Keratinocyte (primary cell): ENCODE results near the gene TIGD6. TPM values are rescaled to one million over a fixed set of nuclear protein-coding genes. Genes with fewer than 3 reads are reported as not detected.

ENCODE experiments used
- DNase-seq: peaks from one replicate; pipeline ENCODE4 v3.0.0-alpha.2; 2011; ENCODE audit warnings: low read depth, missing footprints, low spot score
- FAIRE-seq: peaks from 2 replicates; lab custom pipeline; 2011; peaks lifted over from hg19 to GRCh38; lab: Jason Lieb, UNC
- H2AFZ ChIP-seq: 2 replicates; pipeline ENCODE4 v1.6.0; 2012; ENCODE audit warnings: low read length, control low read depth, inconsistent platforms; ENCODE audit not compliant: control insufficient read depth
- H3K27ac ChIP-seq: 2 replicates; pipeline ENCODE4 v1.5.1; 2011; ENCODE audit warnings: low read length; ENCODE audit not compliant: control insufficient read depth, insufficient read depth
- H3K27me3 ChIP-seq: 3 replicates; pipeline ENCODE4 v1.6.0; 2011; ENCODE audit warnings: low read length; ENCODE audit not compliant: control insufficient read depth, insufficient read depth; ENCODE audit errors: extremely low read depth
- H3K36me3 ChIP-seq, 2 experiments: 2 replicates in 1 of 2; 3 replicates in 1 of 2; pipeline ENCODE4 v1.5.1; 2011; ENCODE audit warnings: low read length in 2 of 2, mild to moderate bottlenecking in 1 of 2; ENCODE audit not compliant: control insufficient read depth in 2 of 2, insufficient read depth in 2 of 2; ENCODE audit errors: extremely low read depth in 1 of 2
- H3K4me1 ChIP-seq: 3 replicates; pipeline ENCODE4 v1.5.1; 2011; ENCODE audit warnings: low read length; ENCODE audit not compliant: control insufficient read depth, insufficient read depth; ENCODE audit errors: extremely low read depth
- H3K4me2 ChIP-seq: 3 replicates; pipeline ENCODE4 v1.6.0; 2011; ENCODE audit warnings: low read depth, low read length; ENCODE audit not compliant: control insufficient read depth, insufficient read depth; ENCODE audit errors: extremely low read depth
- H3K4me3 ChIP-seq, 3 experiments: fragments of 200-600 bp in 1 of 3; sonication (generic) in 1 of 3; 2 replicates in 2 of 3; 3 replicates in 1 of 3; pipeline ENCODE4 v1.5.1; 2011 to 2016; ENCODE audit warnings: low read length in 3 of 3, mild to moderate bottlenecking in 3 of 3, control low read depth in 2 of 3, inconsistent platforms in 1 of 3, low read depth in 1 of 3, mixed read lengths in 1 of 3, mixed run types in 1 of 3, moderate library complexity in 1 of 3; ENCODE audit not compliant: control insufficient read depth in 2 of 3, insufficient read depth in 2 of 3; ENCODE audit errors: extremely low read depth in 1 of 3
- H3K79me2 ChIP-seq: 2 replicates; pipeline ENCODE4 v1.6.0; 2012; ENCODE audit warnings: low read length; ENCODE audit not compliant: control insufficient read depth, insufficient read depth
- H3K9ac ChIP-seq: 3 replicates; pipeline ENCODE4 v1.6.0; 2011; ENCODE audit warnings: low read length; ENCODE audit not compliant: control insufficient read depth, insufficient read depth; ENCODE audit errors: extremely low read depth
- H3K9me1 ChIP-seq: 3 replicates; pipeline ENCODE4 v1.6.0; 2011; ENCODE audit warnings: low read length; ENCODE audit not compliant: control insufficient read depth, insufficient read depth; ENCODE audit errors: extremely low read depth
- H3K9me3 ChIP-seq: 2 replicates; pipeline ENCODE4 v1.5.1; 2012; ENCODE audit warnings: low read depth, low read length; ENCODE audit not compliant: control insufficient read depth
- H4K20me1 ChIP-seq: 3 replicates; pipeline ENCODE4 v1.6.0; 2011; ENCODE audit warnings: low read length; ENCODE audit not compliant: control insufficient read depth, insufficient read depth; ENCODE audit errors: extremely low read depth
- CTCF ChIP-seq, 3 experiments: IDR thresholded peaks in 1 of 3; conservative IDR thresholded peaks in 1 of 3; optimal IDR thresholded peaks in 1 of 3; 2 replicates in 2 of 3; 3 replicates in 1 of 3; pipeline versions ENCODE3 to v1.5.1; 2011; ENCODE audit warnings: low read length in 3 of 3, mild to moderate bottlenecking in 3 of 3, moderate library complexity in 2 of 3, control low read depth in 1 of 3, inconsistent platforms in 1 of 3; ENCODE audit not compliant: insufficient read depth in 2 of 3; ENCODE audit errors: extremely low read depth in 1 of 3
- EZH2 ChIP-seq: IDR thresholded peaks from one replicate; pipeline ENCODE4 v1.6.1; 2012; ENCODE audit warnings: inconsistent platforms, mild to moderate bottlenecking, low read length, moderate library complexity
- dilution Hi-C: fragments of 300-500 bp; cut with MboI; formaldehyde crosslinking; loops from one replicate; pipeline ENCODE4 v1.7.0; 2020; ENCODE audit warnings: low sequenced_read_pairs; ENCODE audit not compliant: extremely low pct_ligation_motif_present
- polyA plus RNA-seq, 5 experiments: library from polyadenylated mRNA; depleted of rRNA in 3 of 5; stranded (reverse) in 3 of 5; stranded (forward) in 1 of 5; unstranded in 1 of 5; fragments of >200 nt; gene quantifications; 1 replicate in 1 of 5; 2 replicates in 3 of 5; 3 replicates in 1 of 5; pipeline versions ENCODE4 v1.2.1 to v1.2.3, GENCODE V29; 2011 to 2012; ENCODE audit warnings: missing spikeins in 2 of 5, low read depth in 1 of 5, low replicate concordance in 1 of 5

Gene TIGD6
- polyA plus RNA-seq, 1 donor (not counting 4 experiments of a cell fraction or from before 2014, with no cell fraction given) = 4.1 TPM

DNA sequence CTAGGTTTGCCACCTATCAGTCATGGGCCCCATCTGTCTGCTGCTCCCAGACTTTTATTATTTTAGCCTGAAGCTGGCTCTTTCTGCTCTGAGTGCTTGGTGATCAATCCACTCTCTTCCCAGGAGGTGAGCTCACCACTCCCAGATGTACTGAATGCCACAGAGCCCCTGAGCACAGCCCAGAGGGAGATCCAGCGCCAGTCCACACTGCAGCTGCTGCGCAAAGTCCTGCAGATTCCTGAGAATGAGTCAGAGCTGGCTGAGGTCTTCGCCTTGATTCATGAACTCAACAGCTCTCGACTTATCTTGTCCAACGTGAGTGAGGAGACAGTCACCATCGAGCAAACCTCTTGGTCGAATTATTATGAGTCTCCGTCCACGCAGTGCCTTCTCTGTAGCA is 36.1 kb upstream of the TIGD6 start:
- TF ChIP-seq EZH2 (no peak), CTCF (optimal IDR thresholded peaks at IDR 0.05 in 1 of 3, IDR thresholded peaks at IDR 0.05 in 1 of 3, conservative IDR thresholded peaks at IDR 0.05 in 1 of 3; ENCODE audit: extremely low read depth in 1 of 3, insufficient read depth in 2 of 3, low read length in 3 of 3) (no peak)
- Histone ChIP-seq H3K4me1 (peaks cover 18% of the 10 kb centered on the region), H2AFZ (no peak overlapping the region), H3K9me3 (no peaks in the 10 kb centered on the region), H3K4me3 (no peak overlapping the region), H3K9me1 (no peaks in the 10 kb centered on the region), H3K27me3 (no peaks in the 10 kb centered on the region), H3K79me2 (peaks cover 10% of the 10 kb centered on the region), H3K9ac (no peak overlapping the region), H3K27ac (peak overlapping the region; percentile 59), H3K36me3 (peaks cover 37 to 39% of the 10 kb centered on the region in 2 experiments), H4K20me1 (peaks cover 3% of the 10 kb centered on the region), H3K4me2 (peak overlapping the region; percentile 44)
- FAIRE-seq = peak; percentile 93
- DNase-seq = peak; percentile 83
- dilution Hi-C loops = no loop called here

- peaks cover 18% of the 10 kb centered on the region for H3K4me1 ChIP-seq
- TF ChIP-seq CTCF (optimal IDR thresholded peaks at IDR 0.05 in 1 of 3, IDR thresholded peaks at IDR 0.05 in 1 of 3, conservative IDR thresholded peaks at IDR 0.05 in 1 of 3; ENCODE audit: extremely low read depth in 1 of 3, insufficient read depth in 2 of 3, low read length in 3 of 3) = no peak
- no peak for TF ChIP-seq EZH2
- H4K20me1 ChIP-seq = peaks cover 3% of the 10 kb centered on the region
- DNase-seq (no peak), FAIRE-seq (no peak)
- H3K9me3 ChIP-seq = no peaks in the 10 kb centered on the region
- H3K4me2 ChIP-seq = no peak overlapping the region
- no peak overlapping the region for H3K4me3 ChIP-seq
- no peaks in the 10 kb centered on the region for H3K9me1 ChIP-seq
- dilution Hi-C loops = no loop called here
- peak overlapping the region; percentile 59 for H3K27ac ChIP-seq
- peaks cover 40 to 43% of the 10 kb centered on the region in 2 experiments for H3K36me3 ChIP-seq
- H3K27me3 ChIP-seq = no peaks in the 10 kb centered on the region
- peaks cover 10% of the 10 kb centered on the region for H3K79me2 ChIP-seq
- H2AFZ ChIP-seq = no peak overlapping the region
- no peak overlapping the region for H3K9ac ChIP-seq
Observed at GRCh38 chr5:150035139-150035895, 34.9 kb upstream of the TIGD6 start.
